ENCODE measurements around the gene PPP6R3.
"Not testable (repeated sequence)": the region's sequence is repeated elsewhere in the genome, so short reads cannot be mapped to it uniquely, and the experiment has no call there.

GRCh38 chr11:68458340-68458739 lies 2.2 kb upstream of the PPP6R3 start:
- TF ChIP-seq POLR2A (IDR thresholded peaks at IDR 0.05; ENCODE audit: extremely low read depth, insufficient read length); MYC (IDR thresholded peaks at IDR 0.05; ENCODE audit: low read depth, low read length): not testable (repeated sequence)
- TF ChIP-seq, protein P1, sequence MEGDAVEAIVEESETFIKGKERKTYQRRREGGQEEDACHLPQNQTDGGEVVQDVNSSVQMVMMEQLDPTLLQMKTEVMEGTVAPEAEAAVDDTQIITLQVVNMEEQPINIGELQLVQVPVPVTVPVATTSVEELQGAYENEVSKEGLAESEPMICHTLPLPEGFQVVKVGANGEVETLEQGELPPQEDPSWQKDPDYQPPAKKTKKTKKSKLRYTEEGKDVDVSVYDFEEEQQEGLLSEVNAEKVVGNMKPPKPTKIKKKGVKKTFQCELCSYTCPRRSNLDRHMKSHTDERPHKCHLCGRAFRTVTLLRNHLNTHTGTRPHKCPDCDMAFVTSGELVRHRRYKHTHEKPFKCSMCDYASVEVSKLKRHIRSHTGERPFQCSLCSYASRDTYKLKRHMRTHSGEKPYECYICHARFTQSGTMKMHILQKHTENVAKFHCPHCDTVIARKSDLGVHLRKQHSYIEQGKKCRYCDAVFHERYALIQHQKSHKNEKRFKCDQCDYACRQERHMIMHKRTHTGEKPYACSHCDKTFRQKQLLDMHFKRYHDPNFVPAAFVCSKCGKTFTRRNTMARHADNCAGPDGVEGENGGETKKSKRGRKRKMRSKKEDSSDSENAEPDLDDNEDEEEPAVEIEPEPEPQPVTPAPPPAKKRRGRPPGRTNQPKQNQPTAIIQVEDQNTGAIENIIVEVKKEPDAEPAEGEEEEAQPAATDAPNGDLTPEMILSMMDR (IDR thresholded peaks at IDR 0.05; ENCODE audit: low read depth, low read length), result not testable (repeated sequence)
- TF ChIP-seq, protein P2, sequence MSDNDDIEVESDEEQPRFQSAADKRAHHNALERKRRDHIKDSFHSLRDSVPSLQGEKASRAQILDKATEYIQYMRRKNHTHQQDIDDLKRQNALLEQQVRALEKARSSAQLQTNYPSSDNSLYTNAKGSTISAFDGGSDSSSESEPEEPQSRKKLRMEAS (IDR thresholded peaks at IDR 0.05; ENCODE audit: low read depth, low read length), result not testable (repeated sequence)
